GM19395 (cell line): ENCODE measurements around the gene TRIM38.
"Not testable (repeated sequence)": the region's sequence is repeated elsewhere in the genome, so short reads cannot be mapped to it uniquely, and the experiment has no call there.

Experiments
- ATAC-seq: cut with Tn5 transposase; IDR thresholded peaks from one replicate; pipeline ENCODE4 v1.9.1; 2021; ENCODE audit warnings: mild to moderate bottlenecking, moderate library complexity; ENCODE audit not compliant: unreplicated experiment

The TRIM38 gene

GRCh38 chr6:25968769-25969168 is 6.2 kb downstream of the TRIM38 start:
- ATAC-seq: no peak

GRCh38 chr6:25971187-25971821 is 8.7 kb downstream of the TRIM38 start:
- ATAC-seq: no peak

GRCh38 chr6:25972128-25972527 is 9.5 kb downstream of the TRIM38 start:
- ATAC-seq: no peak

GRCh38 chr6:25972902-25973301 is 10.3 kb downstream of the TRIM38 start:
- no peak for ATAC-seq

GRCh38 chr6:25973923-25974555 is 11.4 kb downstream of the TRIM38 start:
- no peak for ATAC-seq

- no peak for ATAC-seq
Measured at GRCh38 chr6:25975923-25976560, 13.4 kb downstream of the TRIM38 start.

- no peak for ATAC-seq
Measured at GRCh38 chr6:25980935-25981334, 18.3 kb downstream of the TRIM38 start.

- no peak for ATAC-seq
Measured at GRCh38 chr6:25981568-25982263, 19.1 kb downstream of the TRIM38 start.

GRCh38 chr6:25984265-25984664 is 21.7 kb downstream of the TRIM38 start:
- ATAC-seq: no peak

GRCh38 chr6:25987845-25988244 is 25.2 kb downstream of the TRIM38 start:
- no peak for ATAC-seq

- ATAC-seq: no peak
Measured at GRCh38 chr6:25990172-25990873, 27.7 kb downstream of the TRIM38 start.

GRCh38 chr6:25991785-25992412 is 29.3 kb downstream of the TRIM38 start:
- peak; percentile 58 for ATAC-seq

- peak; percentile 81 for ATAC-seq
Measured at GRCh38 chr6:25992413-25993340, 30.1 kb downstream of the TRIM38 start.

GRCh38 chr6:25993341-25993684 is 30.7 kb downstream of the TRIM38 start:
- ATAC-seq: peak; percentile 4

GRCh38 chr6:25995507-25995906 is 32.9 kb downstream of the TRIM38 start:
- no peak for ATAC-seq

GRCh38 chr6:25997921-25998320 is 35.3 kb downstream of the TRIM38 start:
- no peak for ATAC-seq

GRCh38 chr6:25998379-25998778 is 35.8 kb downstream of the TRIM38 start:
- ATAC-seq: no peak

GRCh38 chr6:25999225-25999624 is 36.6 kb downstream of the TRIM38 start:
- not testable (repeated sequence) for ATAC-seq

- no peak for ATAC-seq
Measured at GRCh38 chr6:26000366-26001144, 38.0 kb downstream of the TRIM38 start.
